ENCODE measurements around the gene SSPN. TPM values are rescaled to one million over a fixed set of nuclear protein-coding genes. Genes with fewer than 3 reads are reported as not detected.

SSPN gene
- total RNA-seq, 3 donors from 2014 or later = 12.8 to 42.7 (median 19.0) TPM

- H3K36me3 ChIP-seq (ENCODE audit: low read depth) = no peaks in the 10 kb centered on the region
- H3K4me1 ChIP-seq (ENCODE audit: low read depth) = no peaks in the 10 kb centered on the region
- DNase-seq (no peak), ATAC-seq (no peak)
- H3K9me3 ChIP-seq = no peaks in the 10 kb centered on the region
- H3K4me3 ChIP-seq = no peak overlapping the region
- no peak for TF ChIP-seq CTCF (IDR thresholded peaks at IDR 0.05)
- intact Hi-C loops (cut with DNase I, micrococcal nuclease) = no loop called here
Measured at GRCh38 chr12:26292596-26292995, 97.2 kb downstream of the SSPN start.

GRCh38 chr12:26293612-26294011 lies 98.2 kb downstream of the SSPN start:
- Histone ChIP-seq H3K4me3 (no peak overlapping the region), H3K36me3 (ENCODE audit: low read depth) (no peaks in the 10 kb centered on the region), H3K9me3 (no peaks in the 10 kb centered on the region), H3K4me1 (ENCODE audit: low read depth) (no peaks in the 10 kb centered on the region)
- TF ChIP-seq CTCF (IDR thresholded peaks at IDR 0.05) = no peak
- intact Hi-C loops (cut with DNase I, micrococcal nuclease) = no loop called here
- ATAC-seq (no peak), DNase-seq (no peak)

GRCh38 chr12:26295001-26295400 lies 99.6 kb downstream of the SSPN start:
- H3K4me3 ChIP-seq = no peak overlapping the region
- no peaks in the 10 kb centered on the region for H3K9me3 ChIP-seq
- DNase-seq (no peak), ATAC-seq (no peak)
- TF ChIP-seq CTCF (IDR thresholded peaks at IDR 0.05) = no peak
- intact Hi-C loops (cut with DNase I, micrococcal nuclease) = no loop called here
- H3K36me3 ChIP-seq (ENCODE audit: low read depth) = no peaks in the 10 kb centered on the region
- H3K4me1 ChIP-seq (ENCODE audit: low read depth) = no peaks in the 10 kb centered on the region

GRCh38 chr12:26297396-26298070 lies 102.2 kb downstream of the SSPN start:
- Histone ChIP-seq H3K9me3 (no peaks in the 10 kb centered on the region), H3K4me3 (no peak overlapping the region), H3K4me1 (ENCODE audit: low read depth) (no peaks in the 10 kb centered on the region), H3K36me3 (ENCODE audit: low read depth) (no peaks in the 10 kb centered on the region)
- no peak for TF ChIP-seq CTCF (IDR thresholded peaks at IDR 0.05)
- intact Hi-C loops (cut with DNase I, micrococcal nuclease) = no loop called here
- no peak for ATAC-seq
- no peak for DNase-seq

GRCh38 chr12:26298785-26299621 lies 103.6 kb downstream of the SSPN start:
- H3K4me3 ChIP-seq = no peak overlapping the region

More at GRCh38 chr12:26298785-26299621, 103.6 kb downstream of the SSPN start:
- intact Hi-C loops (cut with DNase I, micrococcal nuclease) = no loop called here
- Histone ChIP-seq H3K36me3 (ENCODE audit: low read depth) (no peaks in the 10 kb centered on the region), H3K4me1 (ENCODE audit: low read depth) (no peaks in the 10 kb centered on the region), H3K9me3 (no peaks in the 10 kb centered on the region)
- TF ChIP-seq CTCF (IDR thresholded peaks at IDR 0.05) = no peak
- ATAC-seq = peak; percentile 92
- DNase-seq = peak in 1 of 3 donors; percentile 21

Measured in mucosa of descending colon (tissue), 3 donors.